Measurements from ENCODE around the gene DENND6B.

DNA sequence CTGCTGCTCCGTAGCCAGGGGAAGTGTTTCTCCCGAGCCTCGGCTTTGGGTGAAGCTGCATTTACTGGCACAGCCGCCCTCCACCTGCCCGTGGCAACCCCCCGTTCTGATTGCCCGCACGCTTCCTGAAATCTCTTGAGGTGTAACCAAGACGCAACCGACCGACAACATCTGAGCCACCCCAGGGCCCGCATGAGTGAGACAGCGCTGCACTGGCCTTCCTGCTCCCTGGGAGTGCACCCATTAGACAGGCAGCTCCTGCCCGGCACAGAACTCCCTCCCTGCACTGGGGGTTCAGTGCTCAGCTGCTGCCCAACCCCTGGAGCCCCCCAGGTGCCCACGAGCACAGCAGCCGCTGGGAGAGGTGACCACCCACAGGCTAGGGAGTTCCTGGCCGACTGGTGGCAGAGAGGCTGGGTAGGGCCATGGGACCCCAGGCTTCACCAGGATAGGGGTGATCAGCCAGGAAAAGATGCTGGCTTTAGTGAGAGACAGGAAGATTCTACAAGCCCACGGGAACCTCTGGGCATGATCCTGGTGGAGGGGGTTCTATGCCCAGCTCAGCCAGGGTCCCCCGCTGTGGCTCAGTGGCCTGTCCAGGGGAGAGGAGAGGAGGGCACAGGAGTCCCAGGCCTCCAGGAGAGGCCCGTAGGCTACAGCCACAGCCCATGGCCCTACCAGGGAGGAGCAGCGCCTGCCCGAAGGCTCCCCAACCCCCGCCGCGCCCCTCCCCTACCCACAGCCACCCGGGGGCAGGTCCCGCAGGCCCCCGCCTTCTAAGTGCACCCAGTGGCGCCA, 34.0 kb downstream of the DENND6B start:
- TF ChIP-seq POLR2A (IDR thresholded peaks at IDR 0.05; ENCODE audit: low read depth, low read length), result no peak
- TF ChIP-seq, protein P1, sequence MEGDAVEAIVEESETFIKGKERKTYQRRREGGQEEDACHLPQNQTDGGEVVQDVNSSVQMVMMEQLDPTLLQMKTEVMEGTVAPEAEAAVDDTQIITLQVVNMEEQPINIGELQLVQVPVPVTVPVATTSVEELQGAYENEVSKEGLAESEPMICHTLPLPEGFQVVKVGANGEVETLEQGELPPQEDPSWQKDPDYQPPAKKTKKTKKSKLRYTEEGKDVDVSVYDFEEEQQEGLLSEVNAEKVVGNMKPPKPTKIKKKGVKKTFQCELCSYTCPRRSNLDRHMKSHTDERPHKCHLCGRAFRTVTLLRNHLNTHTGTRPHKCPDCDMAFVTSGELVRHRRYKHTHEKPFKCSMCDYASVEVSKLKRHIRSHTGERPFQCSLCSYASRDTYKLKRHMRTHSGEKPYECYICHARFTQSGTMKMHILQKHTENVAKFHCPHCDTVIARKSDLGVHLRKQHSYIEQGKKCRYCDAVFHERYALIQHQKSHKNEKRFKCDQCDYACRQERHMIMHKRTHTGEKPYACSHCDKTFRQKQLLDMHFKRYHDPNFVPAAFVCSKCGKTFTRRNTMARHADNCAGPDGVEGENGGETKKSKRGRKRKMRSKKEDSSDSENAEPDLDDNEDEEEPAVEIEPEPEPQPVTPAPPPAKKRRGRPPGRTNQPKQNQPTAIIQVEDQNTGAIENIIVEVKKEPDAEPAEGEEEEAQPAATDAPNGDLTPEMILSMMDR (IDR thresholded peaks at IDR 0.05; ENCODE audit: extremely low read depth in 1 of 2, insufficient read depth in 1 of 2, low read depth in 1 of 2, low read length in 2 of 2), result no peak

Data from endothelial cell of umbilical vein (primary cell).